HEK293 (cell line): ENCODE measurements around the gene CDC5L.

Source experiments
- CTCF ChIA-PET: fragments of 350-600 bp; formaldehyde crosslinking; extraction: SDS; loops from one replicate; lab custom pipeline; 2021; ENCODE audit warnings: antibody characterized with exemption; lab: Yijun Ruan, JAX
- POLR2A ChIA-PET: fragments of 300-600 bp; formaldehyde crosslinking; extraction: SDS; loops from one replicate; lab custom pipeline; 2020; ENCODE audit warnings: antibody characterized with exemption, inconsistent platforms; lab: Yijun Ruan, JAX
- H3K27ac ChIP-seq: fragments of 200-500 bp; sonication (Bioruptor generic); 2 replicates; pipeline ENCODE4 v1.5.1; 2014; ENCODE audit warnings: low read depth, low read length, control low read depth, inconsistent platforms; ENCODE audit errors: extremely low read depth
- H3K36me3 ChIP-seq, 2 experiments: fragments of 200-500 bp in 1 of 2; sonication (Bioruptor generic) in 1 of 2; 1 replicate in 1 of 2; 2 replicates in 1 of 2; pipeline ENCODE4 v1.5.1; 2014 to 2017; ENCODE audit warnings: inconsistent platforms in 2 of 2, low read length in 2 of 2; ENCODE audit not compliant: control insufficient read depth in 2 of 2, insufficient read depth in 1 of 2
- H3K4me1 ChIP-seq: fragments of 200-500 bp; sonication (Bioruptor generic); 2 replicates; pipeline ENCODE4 v1.5.1; 2014; ENCODE audit warnings: mild to moderate bottlenecking, low read length, inconsistent platforms; ENCODE audit not compliant: control insufficient read depth, insufficient read depth
- H3K4me3 ChIP-seq: 2 replicates; pipeline ENCODE4 v1.5.1; 2011; ENCODE audit warnings: low read depth, mild to moderate bottlenecking, control low read depth, low read length, moderate library complexity
- H3K9me3 ChIP-seq: fragments of 200-500 bp; sonication (Bioruptor generic); 2 replicates; pipeline ENCODE4 v1.5.1; 2014; ENCODE audit warnings: low read depth, low read length, inconsistent platforms; ENCODE audit not compliant: control insufficient read depth, insufficient read depth
- BCL11B ChIP-seq: fragments of 450-650 bp; formaldehyde crosslinking; IDR thresholded peaks from 2 replicates; pipeline ENCODE4 v1.5.1; 2016; ENCODE audit warnings: low read depth, missing biosample characterization, missing genetic modification characterization
- ELK4 ChIP-seq: IDR thresholded peaks from 2 replicates; pipeline ENCODE4 v1.6.1; 2011; ENCODE audit warnings: mild to moderate bottlenecking, low read depth, low read length, borderline replicate concordance
- HOXA7 ChIP-seq: sonication (generic); formaldehyde crosslinking; IDR thresholded peaks from 2 replicates; pipeline ENCODE4 v1.8.1; 2022; ENCODE audit warnings: missing genetic modification reagents, borderline replicate concordance
- HOXC10 ChIP-seq: sonication (generic); formaldehyde crosslinking; IDR thresholded peaks from 2 replicates; pipeline ENCODE4 v1.8.1; 2023; ENCODE audit warnings: mild to moderate bottlenecking, missing genetic modification reagents
- OVOL3 ChIP-seq: fragments of 450-650 bp; formaldehyde crosslinking; IDR thresholded peaks from 2 replicates; pipeline ENCODE4 v1.5.1; 2016; ENCODE audit warnings: missing biosample characterization, missing genetic modification characterization
- PRDM1 ChIP-seq: fragments of 450-650 bp; formaldehyde crosslinking; IDR thresholded peaks from 2 replicates; pipeline ENCODE4; 2016; ENCODE audit warnings: missing biosample characterization, missing genetic modification characterization
- WT1 ChIP-seq: fragments of 450-650 bp; formaldehyde crosslinking; IDR thresholded peaks from 2 replicates; pipeline ENCODE4 v1.5.1; 2016; ENCODE audit warnings: missing biosample characterization, missing genetic modification characterization
- ZBTB11 ChIP-seq: fragments of 450-650 bp; formaldehyde crosslinking; conservative IDR thresholded peaks from 2 replicates; pipeline ENCODE4 v1.5.1; 2016; ENCODE audit warnings: low read depth, missing biosample characterization, missing genetic modification characterization
- ZBTB17 ChIP-seq: fragments of 450-650 bp; formaldehyde crosslinking; IDR thresholded peaks from 2 replicates; pipeline ENCODE4 v1.5.1; 2016; ENCODE audit warnings: missing biosample characterization, missing genetic modification characterization
- ZBTB26 ChIP-seq: fragments of 450-650 bp; formaldehyde crosslinking; optimal IDR thresholded peaks from 2 replicates; pipeline ENCODE3; 2016; ENCODE audit warnings: missing biosample characterization, mild to moderate bottlenecking, missing genetic modification characterization
- ZFP69B ChIP-seq: fragments of 450-650 bp; formaldehyde crosslinking; IDR thresholded peaks from 2 replicates; pipeline ENCODE4 v1.5.1; 2016; ENCODE audit warnings: missing biosample characterization, missing genetic modification characterization
- ZNF112 ChIP-seq: fragments of 450-650 bp; formaldehyde crosslinking; IDR thresholded peaks from 2 replicates; pipeline ENCODE4 v1.5.0; 2017; ENCODE audit warnings: missing biosample characterization, missing genetic modification characterization
- ZNF2 ChIP-seq: fragments of 450-650 bp; formaldehyde crosslinking; IDR thresholded peaks from 2 replicates; pipeline ENCODE4 v1.5.1; 2016; ENCODE audit warnings: missing biosample characterization, missing genetic modification characterization
- ZNF223 ChIP-seq: fragments of 450-650 bp; formaldehyde crosslinking; IDR thresholded peaks from 2 replicates; pipeline ENCODE4 v1.5.1; 2016; ENCODE audit warnings: missing biosample characterization, missing genetic modification characterization
- ZNF292 ChIP-seq: fragments of 450-650 bp; formaldehyde crosslinking; IDR thresholded peaks from 2 replicates; pipeline ENCODE4 v1.5.1; 2016; ENCODE audit warnings: low read depth, missing biosample characterization, missing genetic modification characterization, borderline replicate concordance
- ZNF37A ChIP-seq: fragments of 450-650 bp; IDR thresholded peaks from 2 replicates; pipeline ENCODE4 v1.5.1; 2018; ENCODE audit warnings: missing biosample characterization, missing genetic modification characterization
- ZNF426 ChIP-seq: fragments of 450-650 bp; formaldehyde crosslinking; IDR thresholded peaks from 2 replicates; pipeline ENCODE4 v1.5.1; 2017; ENCODE audit warnings: missing biosample characterization, missing genetic modification characterization, mild to moderate bottlenecking, inconsistent platforms, moderate library complexity
- ZNF518A ChIP-seq: fragments of 450-650 bp; formaldehyde crosslinking; conservative IDR thresholded peaks from 2 replicates; pipeline ENCODE4 v1.5.1; 2016; ENCODE audit warnings: low read depth, missing biosample characterization, missing genetic modification characterization
- ZNF529 ChIP-seq: fragments of 450-650 bp; formaldehyde crosslinking; IDR thresholded peaks from 2 replicates; pipeline ENCODE4 v1.5.1; 2017; ENCODE audit warnings: missing genetic modification characterization, missing biosample characterization; ENCODE audit not compliant: insufficient replicate concordance
- ZNF560 ChIP-seq: fragments of 450-650 bp; formaldehyde crosslinking; IDR thresholded peaks from 2 replicates; pipeline ENCODE4 v1.5.1; 2017; ENCODE audit warnings: missing biosample characterization, missing genetic modification characterization, borderline replicate concordance
- ZNF580 ChIP-seq: fragments of 450-650 bp; formaldehyde crosslinking; IDR thresholded peaks from 2 replicates; pipeline ENCODE4 v1.5.1; 2016; ENCODE audit warnings: missing biosample characterization, missing genetic modification characterization
- ZNF585B ChIP-seq: fragments of 450-650 bp; formaldehyde crosslinking; IDR thresholded peaks from 2 replicates; pipeline ENCODE4 v1.5.1; 2016; ENCODE audit warnings: missing biosample characterization, missing genetic modification characterization
- ZNF623 ChIP-seq: fragments of 450-650 bp; formaldehyde crosslinking; IDR thresholded peaks from 2 replicates; pipeline ENCODE4 v1.5.1; 2016; ENCODE audit warnings: missing biosample characterization, missing genetic modification characterization
- ZNF626 ChIP-seq: fragments of 450-650 bp; sonication (Bioruptor Pico); formaldehyde crosslinking; IDR thresholded peaks from 2 replicates; pipeline ENCODE4 v1.5.1; 2018; ENCODE audit warnings: missing biosample characterization, missing genetic modification characterization, inconsistent platforms
- ZNF768 ChIP-seq: fragments of 450-650 bp; formaldehyde crosslinking; IDR thresholded peaks from 2 replicates; pipeline ENCODE4 v1.5.1; 2018; ENCODE audit warnings: missing biosample characterization, mild to moderate bottlenecking, missing genetic modification characterization

CDC5L gene

GRCh38 chr6:44497807-44498206, 110.3 kb downstream of the CDC5L start:
- no peak overlapping the region for H3K4me3 ChIP-seq
- no peaks in the 10 kb centered on the region for H3K4me1 ChIP-seq
- CTCF ChIA-PET, result interaction anchor here (0.6 to 1.2 kb wide), 4 partner anchors 9 to 28 kb away, joined by 3 to 6 read pairs (median 4); no protein-coding TSS in a partner anchor
- H3K27ac ChIP-seq, result no peak overlapping the region
- no peaks in the 10 kb centered on the region for H3K36me3 ChIP-seq
- H3K9me3 ChIP-seq, result no peaks in the 10 kb centered on the region
- TF ChIP-seq ZNF426 (no peak), ZFP69B (tag by site-specific recombination) (no peak), OVOL3 (tag by site-specific recombination) (no peak), HOXC10 (no peak), ZNF768 (tag by site-specific recombination) (no peak), ZBTB26 (no peak), WT1 (tag by site-specific recombination) (no peak), ZNF529 (no peak), ZNF37A (tag by site-specific recombination) (no peak), PRDM1 (tag by site-specific recombination) (no peak), ZNF518A (tag by site-specific recombination) (no peak), ZNF223 (tag by site-specific recombination) (no peak)
- POLR2A ChIA-PET, result interaction anchor here (0.6 kb wide), 1 partner anchor 126 kb away, joined by 7 read pairs; no protein-coding TSS in a partner anchor

- POLR2A ChIA-PET, result interaction anchor here (0.6 kb wide), 1 partner anchor 126 kb away, joined by 7 read pairs; no protein-coding TSS in a partner anchor
- no peak overlapping the region for H3K4me3 ChIP-seq
- CTCF ChIA-PET, result interaction anchor here (0.6 to 1.2 kb wide), 4 partner anchors 9 to 28 kb away, joined by 3 to 6 read pairs (median 4); no protein-coding TSS in a partner anchor
- TF ChIP-seq ZNF585B (tag by site-specific recombination) (no peak), ZNF560 (no peak), ZNF292 (tag by site-specific recombination) (no peak), ZNF580 (no peak), ZNF2 (tag by site-specific recombination) (no peak), ZNF623 (tag by site-specific recombination) (no peak), ZBTB11 (tag by site-specific recombination) (no peak), ELK4 (no peak), HOXA7 (CRISPR knock-in tag) (no peak), ZNF626 (tag by site-specific recombination) (no peak), ZBTB17 (no peak), ZNF37A (tag by site-specific recombination) (no peak), BCL11B (tag by site-specific recombination) (no peak), ZNF112 (tag by site-specific recombination) (no peak)
Observed at GRCh38 chr6:44498436-44498835, 110.9 kb downstream of the CDC5L start.

More at GRCh38 chr6:44498436-44498835, 110.9 kb downstream of the CDC5L start:
- H3K9me3 ChIP-seq, result no peaks in the 10 kb centered on the region
- no peak overlapping the region for H3K27ac ChIP-seq
- no peaks in the 10 kb centered on the region for H3K4me1 ChIP-seq
- no peaks in the 10 kb centered on the region for H3K36me3 ChIP-seq
